ENCODE measurements around the gene ADGRF3. TPM values are rescaled to one million over a fixed set of nuclear protein-coding genes. Genes with fewer than 3 reads are reported as not detected.
A peak's percentile ranks its signal among the peaks of the same experiment; 100 is the strongest.

The ADGRF3 gene
- total and polyA plus RNA-seq, 2 of the 8 experiments (the other 6 are each of a cell fraction or from before 2014, with no cell fraction given) = 0.54 to 0.69 TPM

DNA sequence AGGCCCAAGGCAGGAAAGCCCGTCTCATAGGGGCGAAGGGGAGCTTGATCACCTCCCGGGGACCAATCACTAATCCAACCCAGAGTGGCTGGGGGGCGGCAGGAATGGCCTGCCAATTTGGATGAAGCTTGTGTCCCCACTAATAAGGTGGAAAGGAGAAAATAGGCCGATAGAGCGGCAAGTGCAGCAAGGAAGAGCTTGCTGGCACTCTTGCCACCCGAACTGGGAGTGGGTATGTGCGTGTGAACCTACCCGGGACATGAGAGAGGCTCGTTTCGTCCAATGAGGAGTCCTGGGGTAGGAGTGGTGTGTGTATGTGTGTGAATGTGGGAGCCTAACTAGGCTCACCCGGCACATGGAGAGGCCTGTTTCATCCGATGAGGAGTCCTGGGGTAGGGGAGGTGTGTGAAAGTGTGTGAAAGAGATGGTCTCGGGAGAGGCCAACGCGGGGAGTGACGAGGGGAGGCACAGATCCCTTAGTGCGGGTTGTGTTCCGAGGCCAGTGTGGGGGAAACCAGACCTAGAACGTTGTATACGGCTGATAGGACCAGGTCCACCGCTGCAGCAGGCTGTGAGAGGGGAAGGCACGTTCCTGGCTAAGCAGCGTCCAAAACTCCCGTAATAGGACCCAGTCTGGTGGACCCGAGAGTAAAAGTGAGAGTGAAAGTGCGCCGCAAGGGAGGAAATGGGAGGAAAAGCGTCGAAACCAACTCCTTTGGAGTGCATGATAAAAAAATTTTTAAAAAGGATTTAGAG, 47.8 kb downstream of the ADGRF3 start (continued):
- no peak for TF ChIP-seq RBBP5 (IDR thresholded peaks at IDR 0.05; ENCODE audit: borderline replicate concordance, low read depth, low read length)
- TF ChIP-seq MAFK (IDR thresholded peaks at IDR 0.05; ENCODE audit: low read depth, low read length) = no peak
- no peak for TF ChIP-seq EGR1 (IDR thresholded peaks at IDR 0.05; ENCODE audit: borderline replicate concordance, low read depth, low read length)
- no peak for TF ChIP-seq SP1 (IDR thresholded peaks at IDR 0.05; ENCODE audit: low read depth, low read length)
- no peak for TF ChIP-seq POLR2AphosphoS5 (IDR thresholded peaks at IDR 0.05; ENCODE audit: low read depth, low read length)
- TF ChIP-seq CBX8 (IDR thresholded peaks at IDR 0.05; ENCODE audit: borderline replicate concordance, low read depth, low read length) = no peak
- TF ChIP-seq, protein P1, sequence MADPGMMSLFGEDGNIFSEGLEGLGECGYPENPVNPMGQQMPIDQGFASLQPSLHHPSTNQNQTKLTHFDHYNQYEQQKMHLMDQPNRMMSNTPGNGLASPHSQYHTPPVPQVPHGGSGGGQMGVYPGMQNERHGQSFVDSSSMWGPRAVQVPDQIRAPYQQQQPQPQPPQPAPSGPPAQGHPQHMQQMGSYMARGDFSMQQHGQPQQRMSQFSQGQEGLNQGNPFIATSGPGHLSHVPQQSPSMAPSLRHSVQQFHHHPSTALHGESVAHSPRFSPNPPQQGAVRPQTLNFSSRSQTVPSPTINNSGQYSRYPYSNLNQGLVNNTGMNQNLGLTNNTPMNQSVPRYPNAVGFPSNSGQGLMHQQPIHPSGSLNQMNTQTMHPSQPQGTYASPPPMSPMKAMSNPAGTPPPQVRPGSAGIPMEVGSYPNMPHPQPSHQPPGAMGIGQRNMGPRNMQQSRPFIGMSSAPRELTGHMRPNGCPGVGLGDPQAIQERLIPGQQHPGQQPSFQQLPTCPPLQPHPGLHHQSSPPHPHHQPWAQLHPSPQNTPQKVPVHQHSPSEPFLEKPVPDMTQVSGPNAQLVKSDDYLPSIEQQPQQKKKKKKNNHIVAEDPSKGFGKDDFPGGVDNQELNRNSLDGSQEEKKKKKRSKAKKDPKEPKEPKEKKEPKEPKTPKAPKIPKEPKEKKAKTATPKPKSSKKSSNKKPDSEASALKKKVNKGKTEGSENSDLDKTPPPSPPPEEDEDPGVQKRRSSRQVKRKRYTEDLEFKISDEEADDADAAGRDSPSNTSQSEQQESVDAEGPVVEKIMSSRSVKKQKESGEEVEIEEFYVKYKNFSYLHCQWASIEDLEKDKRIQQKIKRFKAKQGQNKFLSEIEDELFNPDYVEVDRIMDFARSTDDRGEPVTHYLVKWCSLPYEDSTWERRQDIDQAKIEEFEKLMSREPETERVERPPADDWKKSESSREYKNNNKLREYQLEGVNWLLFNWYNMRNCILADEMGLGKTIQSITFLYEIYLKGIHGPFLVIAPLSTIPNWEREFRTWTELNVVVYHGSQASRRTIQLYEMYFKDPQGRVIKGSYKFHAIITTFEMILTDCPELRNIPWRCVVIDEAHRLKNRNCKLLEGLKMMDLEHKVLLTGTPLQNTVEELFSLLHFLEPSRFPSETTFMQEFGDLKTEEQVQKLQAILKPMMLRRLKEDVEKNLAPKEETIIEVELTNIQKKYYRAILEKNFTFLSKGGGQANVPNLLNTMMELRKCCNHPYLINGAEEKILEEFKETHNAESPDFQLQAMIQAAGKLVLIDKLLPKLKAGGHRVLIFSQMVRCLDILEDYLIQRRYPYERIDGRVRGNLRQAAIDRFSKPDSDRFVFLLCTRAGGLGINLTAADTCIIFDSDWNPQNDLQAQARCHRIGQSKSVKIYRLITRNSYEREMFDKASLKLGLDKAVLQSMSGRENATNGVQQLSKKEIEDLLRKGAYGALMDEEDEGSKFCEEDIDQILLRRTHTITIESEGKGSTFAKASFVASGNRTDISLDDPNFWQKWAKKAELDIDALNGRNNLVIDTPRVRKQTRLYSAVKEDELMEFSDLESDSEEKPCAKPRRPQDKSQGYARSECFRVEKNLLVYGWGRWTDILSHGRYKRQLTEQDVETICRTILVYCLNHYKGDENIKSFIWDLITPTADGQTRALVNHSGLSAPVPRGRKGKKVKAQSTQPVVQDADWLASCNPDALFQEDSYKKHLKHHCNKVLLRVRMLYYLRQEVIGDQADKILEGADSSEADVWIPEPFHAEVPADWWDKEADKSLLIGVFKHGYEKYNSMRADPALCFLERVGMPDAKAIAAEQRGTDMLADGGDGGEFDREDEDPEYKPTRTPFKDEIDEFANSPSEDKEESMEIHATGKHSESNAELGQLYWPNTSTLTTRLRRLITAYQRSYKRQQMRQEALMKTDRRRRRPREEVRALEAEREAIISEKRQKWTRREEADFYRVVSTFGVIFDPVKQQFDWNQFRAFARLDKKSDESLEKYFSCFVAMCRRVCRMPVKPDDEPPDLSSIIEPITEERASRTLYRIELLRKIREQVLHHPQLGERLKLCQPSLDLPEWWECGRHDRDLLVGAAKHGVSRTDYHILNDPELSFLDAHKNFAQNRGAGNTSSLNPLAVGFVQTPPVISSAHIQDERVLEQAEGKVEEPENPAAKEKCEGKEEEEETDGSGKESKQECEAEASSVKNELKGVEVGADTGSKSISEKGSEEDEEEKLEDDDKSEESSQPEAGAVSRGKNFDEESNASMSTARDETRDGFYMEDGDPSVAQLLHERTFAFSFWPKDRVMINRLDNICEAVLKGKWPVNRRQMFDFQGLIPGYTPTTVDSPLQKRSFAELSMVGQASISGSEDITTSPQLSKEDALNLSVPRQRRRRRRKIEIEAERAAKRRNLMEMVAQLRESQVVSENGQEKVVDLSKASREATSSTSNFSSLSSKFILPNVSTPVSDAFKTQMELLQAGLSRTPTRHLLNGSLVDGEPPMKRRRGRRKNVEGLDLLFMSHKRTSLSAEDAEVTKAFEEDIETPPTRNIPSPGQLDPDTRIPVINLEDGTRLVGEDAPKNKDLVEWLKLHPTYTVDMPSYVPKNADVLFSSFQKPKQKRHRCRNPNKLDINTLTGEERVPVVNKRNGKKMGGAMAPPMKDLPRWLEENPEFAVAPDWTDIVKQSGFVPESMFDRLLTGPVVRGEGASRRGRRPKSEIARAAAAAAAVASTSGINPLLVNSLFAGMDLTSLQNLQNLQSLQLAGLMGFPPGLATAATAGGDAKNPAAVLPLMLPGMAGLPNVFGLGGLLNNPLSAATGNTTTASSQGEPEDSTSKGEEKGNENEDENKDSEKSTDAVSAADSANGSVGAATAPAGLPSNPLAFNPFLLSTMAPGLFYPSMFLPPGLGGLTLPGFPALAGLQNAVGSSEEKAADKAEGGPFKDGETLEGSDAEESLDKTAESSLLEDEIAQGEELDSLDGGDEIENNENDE (IDR thresholded peaks at IDR 0.05; ENCODE audit: insufficient replicate concordance, low read length) = no peak
- TF ChIP-seq KDM4A (IDR thresholded peaks at IDR 0.05; ENCODE audit: low read depth, low read length, severe bottlenecking) = peak; percentile 41
- TF ChIP-seq, protein P2, sequence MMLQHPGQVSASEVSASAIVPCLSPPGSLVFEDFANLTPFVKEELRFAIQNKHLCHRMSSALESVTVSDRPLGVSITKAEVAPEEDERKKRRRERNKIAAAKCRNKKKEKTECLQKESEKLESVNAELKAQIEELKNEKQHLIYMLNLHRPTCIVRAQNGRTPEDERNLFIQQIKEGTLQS (IDR thresholded peaks at IDR 0.05; ENCODE audit: insufficient read depth, low read depth, low read length) = no peak
